ENCODE data around the gene MYMK.

MYMK gene

GRCh38 chr9:133478851-133479711 is 45.7 kb downstream of the MYMK start, which contains the start of gene SLC2A6:
Gene SLC2A6, minus strand, starts transcription at chr9:133479099. Its CDS starts 40 bp downstream, at chr9:133479059.
- DNase-seq, result peak; percentile 35

DNA sequence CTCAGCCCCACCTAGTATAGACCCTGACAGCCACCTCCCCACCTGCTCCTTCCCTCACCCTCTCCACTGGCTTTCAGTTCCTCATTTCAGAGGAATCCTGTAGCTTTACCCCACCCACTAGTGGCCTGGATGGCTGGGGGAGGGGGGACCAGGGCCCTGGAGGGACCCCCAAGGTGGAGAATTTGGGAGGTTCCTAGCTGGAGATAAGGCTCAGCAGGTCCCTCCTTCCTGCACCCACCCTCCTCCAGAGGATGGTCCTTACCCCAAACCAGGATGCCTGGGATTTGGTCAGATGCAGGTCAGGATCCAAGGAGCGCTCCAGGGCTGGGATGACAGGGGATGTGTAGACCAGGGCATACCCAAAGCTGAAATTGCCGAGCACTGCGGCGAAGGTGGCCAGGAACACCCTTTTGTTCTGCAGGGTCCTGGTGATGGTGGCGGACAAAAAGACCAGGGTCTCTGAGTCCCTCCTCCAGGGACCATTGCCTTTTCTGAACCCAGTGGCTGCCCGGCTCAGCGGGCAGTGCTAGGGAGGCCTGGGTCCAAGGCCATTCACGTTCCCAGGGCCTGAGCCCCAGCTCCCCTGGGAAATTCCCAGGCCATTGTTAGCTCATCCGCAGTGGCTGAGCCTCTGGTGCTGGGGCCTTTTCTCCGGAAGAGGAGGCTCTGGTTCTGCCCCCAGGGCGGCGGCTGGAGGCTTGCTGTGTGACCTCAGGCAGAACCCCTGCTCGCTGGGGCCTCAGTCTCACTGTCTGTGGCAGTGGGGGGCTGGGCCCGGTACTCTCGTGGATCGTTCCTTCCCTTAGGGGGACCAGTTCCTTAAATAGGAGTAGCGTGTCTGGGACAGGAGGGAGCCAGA is 46.5 kb downstream of the MYMK start:
- DNase-seq, result no peak

GRCh38 chr9:133477461-133477860 is 47.3 kb downstream of the MYMK start:
- no peak for DNase-seq

DNA sequence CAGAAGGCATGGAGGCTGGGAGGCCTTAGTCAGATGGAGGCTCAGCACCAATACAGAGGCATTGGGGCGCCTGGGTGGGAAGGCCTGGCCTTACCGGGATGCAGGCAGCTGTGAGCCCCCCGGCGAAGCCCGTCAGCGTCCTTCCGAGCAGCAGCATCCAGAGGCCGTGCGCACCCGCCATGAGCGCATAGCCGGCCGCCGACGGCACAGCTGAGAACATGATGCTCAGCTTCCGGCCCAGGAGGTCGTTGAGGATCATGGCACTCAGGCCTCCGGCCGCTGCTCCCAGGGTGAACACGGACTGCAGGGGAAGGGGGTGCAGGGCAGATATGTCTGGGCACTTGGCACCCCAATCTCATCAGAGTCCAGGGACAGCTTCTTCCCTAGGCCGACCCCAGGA is 47.8 kb downstream of the MYMK start:
- no peak for DNase-seq

DNA sequence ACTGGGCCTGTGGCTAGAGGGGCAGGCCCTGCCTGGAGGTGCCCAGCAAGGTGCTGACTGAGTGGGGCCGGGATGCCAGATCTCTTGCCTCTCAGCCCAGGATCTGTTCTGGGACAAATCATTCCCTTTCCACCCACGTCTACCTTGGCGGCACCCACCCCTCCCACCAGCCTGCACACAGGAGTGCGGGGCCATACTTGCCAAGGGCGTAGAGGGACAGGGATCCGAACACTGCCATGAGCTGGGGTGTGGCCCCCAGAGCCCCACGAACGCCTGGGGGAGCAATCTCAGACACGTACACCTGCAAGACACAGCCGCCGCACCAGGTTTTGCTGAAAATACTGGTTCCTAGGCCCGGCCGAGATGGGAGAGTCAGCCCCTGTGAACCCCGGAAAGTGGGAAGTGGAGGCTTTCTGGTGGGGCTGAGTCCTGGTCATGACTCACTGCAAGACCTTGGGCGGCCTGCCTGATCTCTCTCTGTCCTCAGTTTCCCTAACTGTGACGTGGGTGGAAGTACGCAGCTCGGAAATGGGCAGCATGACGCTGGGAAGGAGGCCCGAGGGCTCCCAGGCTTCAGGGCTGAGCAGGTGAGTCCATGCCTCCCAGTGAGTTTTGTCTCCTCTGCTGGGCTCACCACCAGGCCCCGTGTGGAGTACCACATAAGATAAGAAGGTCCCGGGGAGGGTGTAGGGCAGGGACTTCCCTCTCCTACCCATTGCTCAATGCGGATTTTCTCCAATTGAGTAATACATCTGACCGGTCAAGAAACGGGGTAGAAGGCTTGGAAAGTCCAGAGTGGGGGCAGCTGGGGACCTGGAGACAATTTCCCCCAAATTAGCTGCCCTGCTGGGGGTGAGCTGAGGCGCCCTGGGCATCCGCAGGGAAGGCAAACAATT is 48.5 kb downstream of the MYMK start:
- DNase-seq, result no peak

DNA sequence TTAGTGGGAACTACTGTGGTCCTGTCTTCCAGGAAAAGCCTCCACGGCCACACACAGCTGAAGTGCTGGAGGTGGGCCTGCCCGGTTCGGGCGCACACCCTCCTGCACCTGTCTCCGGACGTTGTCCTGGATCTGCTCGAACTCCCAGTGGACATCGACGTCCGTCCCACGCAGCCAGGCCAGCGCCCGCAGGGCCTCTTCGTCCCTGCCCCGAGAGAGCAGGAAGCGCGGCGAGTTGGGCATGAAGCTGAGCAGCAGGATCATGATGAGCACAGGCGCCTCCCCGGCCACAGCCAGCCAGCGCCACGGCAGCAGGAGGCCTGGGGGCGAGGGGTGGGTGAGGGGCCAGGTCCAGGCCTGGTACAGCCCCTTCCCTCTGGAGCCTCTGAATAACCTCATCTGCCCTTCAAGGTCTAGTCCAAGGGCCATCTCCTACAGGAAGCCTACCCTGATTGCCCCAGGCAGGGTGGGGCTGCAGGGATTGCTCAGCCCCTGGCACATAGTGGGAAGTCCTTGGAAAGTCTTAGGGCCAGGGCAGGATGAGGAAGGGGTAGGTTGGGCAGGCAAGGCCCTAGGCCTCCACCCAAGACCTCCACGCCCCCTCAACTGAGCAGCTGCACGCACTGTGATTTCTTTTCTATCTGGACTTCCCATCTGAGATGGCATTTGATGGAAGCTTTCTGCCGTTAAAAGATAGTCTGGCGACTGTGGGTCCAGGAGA is 49.3 kb downstream of the MYMK start:
- no peak for DNase-seq

DNA sequence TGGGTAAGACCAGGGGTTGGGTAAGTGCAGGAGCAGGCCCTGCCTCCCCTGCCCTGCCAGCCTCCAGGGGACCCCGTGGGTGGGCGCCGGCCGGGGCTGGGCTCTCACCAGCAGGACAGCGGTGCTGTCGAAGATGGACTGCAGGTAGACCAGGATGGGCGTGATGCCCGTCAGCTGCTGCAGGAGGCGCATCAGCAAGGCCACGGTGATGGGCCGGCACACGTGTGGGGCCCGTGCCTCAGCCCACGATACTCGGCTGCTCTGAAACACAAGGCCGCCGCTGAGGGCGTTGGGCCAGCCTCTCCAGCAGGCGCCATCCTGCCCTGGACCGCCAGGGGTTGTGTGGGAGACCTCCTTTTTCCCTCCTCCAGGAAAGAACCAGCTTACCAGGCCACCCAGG is 49.9 kb downstream of the MYMK start:
- DNase-seq, result no peak

- DNase-seq, result no peak
Measured at GRCh38 chr9:133474215-133474614, 50.5 kb downstream of the MYMK start.

- no peak for DNase-seq
Measured at GRCh38 chr9:133473743-133474142, 51.0 kb downstream of the MYMK start.

GRCh38 chr9:133472753-133473378 is 51.9 kb downstream of the MYMK start:
- no peak for DNase-seq

DNA sequence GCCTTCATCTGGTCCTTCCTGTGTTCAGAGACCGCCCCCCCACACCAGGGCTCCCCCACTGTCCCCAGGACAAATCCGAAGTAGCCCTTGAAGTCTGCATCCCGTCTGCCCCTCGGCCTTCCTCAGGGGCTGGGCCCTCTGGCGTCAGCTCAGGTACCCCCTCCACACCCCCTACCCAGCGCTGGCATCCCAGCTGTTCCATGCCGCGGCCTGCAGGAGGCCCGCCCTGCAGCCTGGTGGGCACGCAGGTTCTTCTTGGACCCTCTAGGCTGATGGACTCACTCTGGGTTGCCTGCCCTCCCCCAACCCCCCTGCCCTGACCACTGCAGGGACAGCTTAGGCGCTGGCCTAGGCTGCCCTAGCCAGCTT is 52.5 kb downstream of the MYMK start:
- DNase-seq, result no peak

- DNase-seq, result no peak
Measured at GRCh38 chr9:133471551-133472276, 53.0 kb downstream of the MYMK start.

DNA sequence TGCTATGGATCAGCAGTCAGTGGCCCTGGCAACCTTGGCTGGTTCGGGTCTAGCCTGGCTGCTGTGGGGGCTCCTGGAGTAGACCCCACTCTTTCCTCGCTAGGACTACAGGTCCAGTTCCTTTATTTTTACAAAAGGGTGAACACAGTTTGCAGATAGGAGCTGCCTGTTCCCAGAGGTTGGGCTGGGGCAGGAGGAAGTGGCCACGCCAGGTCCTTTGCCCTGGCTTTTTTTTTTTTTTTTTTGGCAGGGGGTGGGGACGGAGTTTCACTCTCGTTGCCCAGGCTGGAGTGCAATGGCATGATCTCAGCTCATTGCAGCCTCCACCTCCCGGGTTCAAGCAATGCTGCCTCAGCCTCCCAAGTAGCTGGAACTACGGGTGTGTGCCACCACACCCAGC is 53.8 kb downstream of the MYMK start:
- DNase-seq, result no peak

- no peak for DNase-seq
Measured at GRCh38 chr9:133470427-133470924, 54.3 kb downstream of the MYMK start.

GRCh38 chr9:133468777-133469421 is 55.9 kb downstream of the MYMK start:
- DNase-seq, result no peak

GRCh38 chr9:133468374-133468773 is 56.4 kb downstream of the MYMK start:
- DNase-seq, result no peak

GRCh38 chr9:133467101-133467500 is 57.7 kb downstream of the MYMK start:
- DNase-seq, result no peak

DNA sequence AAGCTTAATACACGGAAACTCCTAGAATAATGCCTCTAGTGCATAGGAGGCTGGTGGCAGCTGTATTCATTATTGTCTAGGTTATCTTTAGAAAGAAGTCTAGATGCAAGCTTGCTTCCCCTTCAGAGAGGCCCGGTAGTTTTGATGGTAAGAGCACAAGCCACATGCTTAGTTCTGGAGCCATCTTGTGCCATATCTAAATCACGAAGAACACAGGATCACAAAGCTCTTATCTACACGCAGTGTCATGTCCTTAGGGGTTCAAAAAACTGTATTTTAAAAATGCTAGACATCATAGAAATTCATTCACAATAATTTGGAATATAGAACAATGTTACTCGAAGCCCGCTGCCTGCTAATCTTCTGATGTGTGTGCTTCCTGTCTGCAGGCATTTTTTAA is 58.8 kb downstream of the MYMK start:
- DNase-seq, result no peak

DNA sequence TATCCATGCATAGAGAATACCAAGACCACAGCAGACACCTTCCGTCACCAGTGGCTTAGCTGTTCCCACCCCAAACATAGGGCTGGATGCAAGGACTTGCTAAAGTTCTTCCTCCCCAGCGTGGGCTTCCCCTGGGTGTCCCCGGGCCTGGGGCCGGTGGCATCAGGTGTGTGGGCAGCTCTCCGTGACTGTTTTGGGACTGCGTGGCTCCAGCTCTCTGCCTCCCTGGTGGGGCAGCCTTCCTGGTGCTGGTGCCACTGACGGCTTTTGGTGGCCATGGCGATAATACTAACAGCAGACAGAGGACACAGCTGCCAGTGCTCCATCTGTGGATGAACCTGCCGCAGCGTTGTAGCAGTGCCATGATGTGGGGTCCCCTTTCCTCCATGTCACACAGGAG is 60.1 kb downstream of the MYMK start:
- no peak for DNase-seq

Data from NCI-H1048 (cell line).